ENCODE measurements around the gene SPATA4.

SPATA4 gene

GRCh38 chr4:176189891-176190795, 5.2 kb downstream of the SPATA4 start:
- no peak for DNase-seq (ENCODE audit: low read depth in 1 of 2, low spot score in 1 of 2)

GRCh38 chr4:176188654-176189053, 6.7 kb downstream of the SPATA4 start:
- no peak for DNase-seq (ENCODE audit: low read depth in 1 of 2, low spot score in 1 of 2)

GRCh38 chr4:176187624-176188023, 7.8 kb downstream of the SPATA4 start:
- no peak for DNase-seq (ENCODE audit: low read depth in 1 of 2, low spot score in 1 of 2)

GRCh38 chr4:176186671-176187395, 8.6 kb downstream of the SPATA4 start:
- DNase-seq (ENCODE audit: low read depth in 1 of 2, low spot score in 1 of 2), result no peak

DNA sequence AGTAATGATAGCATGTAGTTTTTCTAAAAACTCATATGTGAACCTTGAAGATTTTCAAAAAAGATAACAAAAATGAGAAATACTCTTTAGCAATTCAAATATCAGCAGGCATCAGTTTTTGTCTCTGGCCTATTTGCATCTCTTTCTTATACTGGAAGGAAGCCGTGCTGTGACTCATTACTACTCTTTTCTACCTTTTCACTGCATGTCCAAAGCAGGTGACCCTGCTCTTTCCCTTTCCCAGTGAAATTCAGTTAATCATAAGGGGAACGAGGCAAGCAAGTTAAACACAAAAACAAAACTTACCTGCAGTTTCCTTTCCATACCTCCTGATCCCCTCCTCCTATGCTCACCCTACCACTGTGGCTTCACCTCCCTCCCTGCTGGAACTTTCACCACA, 9.3 kb downstream of the SPATA4 start:
- no peak for DNase-seq (ENCODE audit: low read depth in 1 of 2, low spot score in 1 of 2)

GRCh38 chr4:176185051-176185450, 10.3 kb downstream of the SPATA4 start:
- DNase-seq (ENCODE audit: low read depth in 1 of 2, low spot score in 1 of 2), result no peak

DNA sequence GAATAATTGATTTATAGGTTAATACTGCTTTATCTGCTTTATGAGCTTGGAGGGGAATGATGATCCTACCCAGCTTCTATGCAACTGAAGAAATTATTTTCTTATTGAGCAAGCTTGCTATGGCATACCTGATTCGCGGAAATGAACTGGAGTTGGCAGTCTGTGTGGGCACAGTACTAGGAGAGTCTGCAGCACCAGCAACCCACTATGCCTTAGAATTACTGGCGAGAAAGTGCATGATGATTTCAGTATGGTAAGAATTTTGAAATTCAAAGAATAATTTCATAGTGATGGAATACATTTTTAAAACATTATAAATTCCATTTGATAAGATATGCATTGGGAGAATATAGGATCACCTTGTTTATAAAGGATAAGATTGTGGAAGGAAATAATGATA, 32.3 kb downstream of the SPATA4 start:
- DNase-seq (ENCODE audit: low read depth in 1 of 2, low spot score in 1 of 2), result no peak

GRCh38 chr4:176156656-176157055, 38.7 kb downstream of the SPATA4 start:
- no peak for DNase-seq (ENCODE audit: low read depth in 1 of 2, low spot score in 1 of 2)

- DNase-seq (ENCODE audit: low read depth in 1 of 2, low spot score in 1 of 2), result no peak
These were observed 42.3 kb downstream of the SPATA4 start for GRCh38 chr4:176153124-176153523.

DNA sequence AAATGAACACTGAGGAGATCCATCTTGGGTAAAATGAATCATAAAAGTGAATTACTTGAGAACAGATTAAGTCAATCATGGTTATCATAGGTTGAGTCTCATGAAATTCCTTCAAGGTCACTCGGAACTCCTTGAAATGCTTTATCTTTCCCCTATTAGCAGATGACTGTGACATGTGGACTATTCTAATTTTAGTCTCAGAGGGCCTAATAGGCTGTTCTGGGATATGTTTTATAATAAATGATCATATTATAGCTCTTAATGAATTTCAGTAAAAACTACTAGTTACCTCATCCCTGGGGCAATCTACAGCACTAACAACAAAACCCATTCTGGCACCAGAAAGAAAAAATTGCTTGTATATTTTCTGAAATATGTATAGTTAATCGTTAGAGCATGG, 44.7 kb downstream of the SPATA4 start:
- DNase-seq (ENCODE audit: low read depth in 1 of 2, low spot score in 1 of 2), result no peak

- no peak for DNase-seq (ENCODE audit: low read depth in 1 of 2, low spot score in 1 of 2)
These were observed 45.1 kb downstream of the SPATA4 start for GRCh38 chr4:176150356-176150682.

- DNase-seq (ENCODE audit: low read depth in 1 of 2, low spot score in 1 of 2), result no peak
These were observed 45.6 kb downstream of the SPATA4 start for GRCh38 chr4:176149680-176150355.

GRCh38 chr4:176142253-176142652, 53.1 kb downstream of the SPATA4 start:
- no peak for DNase-seq (ENCODE audit: low read depth in 1 of 2, low spot score in 1 of 2)

DNA sequence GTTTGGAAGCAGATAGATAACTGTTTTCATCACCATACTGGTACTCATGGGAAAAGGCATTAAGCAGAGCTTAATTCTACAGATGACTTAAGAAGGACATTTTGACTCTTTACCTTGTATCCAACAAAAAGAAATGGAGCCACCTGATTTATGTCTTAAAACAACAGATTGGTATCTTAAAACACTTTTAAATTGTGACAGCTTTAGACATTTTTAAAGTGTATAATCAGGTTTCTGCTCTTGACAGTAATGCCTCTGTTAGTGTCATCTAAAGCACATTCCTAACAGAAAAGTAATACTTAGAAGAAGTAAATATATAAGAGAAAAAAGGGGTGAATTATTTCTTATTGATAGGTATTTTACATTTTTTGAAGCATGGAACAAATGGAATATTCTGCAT, 55.9 kb downstream of the SPATA4 start:
- no peak for DNase-seq (ENCODE audit: low read depth in 1 of 2, low spot score in 1 of 2)

DNA sequence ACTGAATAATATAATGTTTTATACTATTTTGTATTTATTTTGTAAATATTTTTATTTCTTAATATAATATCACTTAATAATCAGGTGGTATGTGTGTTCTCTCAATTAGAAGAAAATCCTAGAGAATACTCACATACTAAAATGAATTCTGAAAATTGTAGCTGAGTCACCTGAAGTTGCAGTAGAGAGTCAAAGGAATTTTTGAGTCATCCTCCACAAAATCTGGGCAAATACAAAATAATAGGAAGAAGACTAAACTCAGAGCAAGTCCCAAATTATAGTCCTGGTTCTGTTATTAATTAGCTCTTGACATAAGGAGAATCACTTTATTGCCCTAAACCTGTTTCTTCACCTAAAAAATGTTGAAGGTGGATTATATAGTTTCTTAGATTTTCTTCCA, 57.8 kb downstream of the SPATA4 start:
- DNase-seq (ENCODE audit: low read depth in 1 of 2, low spot score in 1 of 2), result no peak

- no peak for DNase-seq (ENCODE audit: low read depth in 1 of 2, low spot score in 1 of 2)
These were observed 60.7 kb downstream of the SPATA4 start for GRCh38 chr4:176134670-176135069.

All from activated T-helper 1 cell treated with anti-CD3 and anti-CD28 coated beads, Interleukin-2, amount 50 U/mL, for 16 hours (primary cell).